Measurements from ENCODE around the gene EFCAB6. TPM values are rescaled to one million over a fixed set of nuclear protein-coding genes. Genes with fewer than 3 reads are reported as not detected.

EFCAB6 gene
- total and polyA plus RNA-seq, 4 experiments from 2014 or later = 0.15 to 0.91 (median 0.84) TPM; not detected in 1

DNA sequence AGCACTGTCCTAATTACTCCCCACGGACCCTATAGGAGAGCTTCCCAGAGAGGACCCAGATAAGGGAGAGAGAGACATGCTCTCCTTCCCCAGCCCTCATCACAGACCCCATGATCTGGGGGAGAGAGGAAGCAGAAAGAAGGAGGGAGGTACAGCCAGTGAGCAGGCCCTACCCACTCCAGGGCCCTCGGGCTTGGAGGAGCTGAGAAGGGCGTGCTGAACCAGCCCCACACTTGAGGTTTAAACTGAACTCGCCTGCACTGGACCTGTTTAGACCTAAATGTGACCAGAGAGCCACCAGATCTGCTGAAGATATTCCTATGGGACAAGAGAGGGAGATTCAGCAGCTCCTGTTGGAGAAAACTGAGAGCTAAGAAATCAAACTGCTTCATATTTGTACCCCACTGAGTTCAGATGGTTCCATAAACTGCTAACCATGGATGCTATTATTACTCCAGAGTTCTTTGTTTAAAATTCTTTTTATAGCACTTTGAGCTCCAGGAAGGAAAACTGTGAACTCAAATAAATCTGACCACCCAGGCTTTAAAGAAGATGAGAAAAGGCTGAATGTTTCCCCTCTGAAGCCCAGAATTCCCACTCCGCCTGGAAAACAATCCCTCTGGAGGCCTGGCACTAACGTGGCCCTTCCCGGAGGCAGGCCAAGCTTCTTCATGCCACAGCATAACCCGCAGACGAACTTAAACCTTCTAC, 67.2 kb downstream of the EFCAB6 start:
- ChIA-PET CTCF (ENCODE audit: partially characterized antibody) (no interaction called here), POLR2A (ENCODE audit: partially characterized antibody) (no interaction called here)
- no peak overlapping the region for H3K27ac ChIP-seq (ENCODE audit: low read depth, low read length)
- no peaks in the 10 kb centered on the region for H3K4me1 ChIP-seq (ENCODE audit: insufficient read depth, low read length)
- Mint-ChIP-seq H3K36me3 (no peaks in the 10 kb centered on the region), H3K9me3 (peaks cover 0 to 1% (median 0%) of the 10 kb centered on the region in 8 donors), H3K4me3 (no peak overlapping the region), H3K27ac (no peak overlapping the region), H3K4me1 (peaks cover 0 to 2% (median 0%) of the 10 kb centered on the region in 4 donors), H3K27me3 (peaks cover 17 to 22% of the 10 kb centered on the region in 2 donors)
- no peaks in the 10 kb centered on the region for H3K27me3 ChIP-seq (ENCODE audit: insufficient read depth, low read length)
- H3K36me3 ChIP-seq (ENCODE audit: insufficient read depth, low read length) = no peaks in the 10 kb centered on the region
- no peak overlapping the region for H3K4me3 ChIP-seq (ENCODE audit: low read length in 2 of 2)
- intact Hi-C loops (cut with micrococcal nuclease) = no loop called here
- H3K9me3 ChIP-seq (ENCODE audit: control insufficient read depth in 1 of 2, low read length in 2 of 2) = no peaks in the 10 kb centered on the region
- no peak for DNase-seq

- H3K4me1 Mint-ChIP-seq = peaks cover 0 to 2% (median 0%) of the 10 kb centered on the region in 4 donors
These were observed 68.0 kb downstream of the EFCAB6 start for GRCh38 chr22:43743929-43744643.

DNA sequence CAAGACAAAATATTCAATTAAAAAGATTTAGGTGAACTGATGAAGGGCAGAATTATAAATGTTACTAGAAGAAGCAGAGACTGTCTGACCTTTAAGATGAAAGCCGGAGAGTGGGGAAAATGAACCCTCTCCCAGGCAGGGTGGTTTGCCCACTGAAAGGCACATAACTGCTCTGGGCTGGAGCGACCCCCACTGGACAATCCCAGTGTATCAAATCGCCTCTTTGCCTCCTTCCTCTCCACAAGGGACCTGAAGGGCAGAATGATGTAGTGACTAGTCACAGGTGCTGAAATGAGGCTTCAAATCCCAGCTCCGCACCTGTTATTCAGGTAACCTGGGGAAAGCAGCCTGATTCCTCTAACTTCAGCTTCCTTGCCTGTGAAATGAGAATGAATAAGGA, 69.0 kb downstream of the EFCAB6 start:
- H3K9me3 Mint-ChIP-seq = peaks cover 0 to 1% (median 0%) of the 10 kb centered on the region in 8 donors
- no peak overlapping the region for H3K4me3 Mint-ChIP-seq
- H3K27me3 ChIP-seq (ENCODE audit: insufficient read depth, low read length) = no peaks in the 10 kb centered on the region
- no peak for DNase-seq
- no peak overlapping the region for H3K4me3 ChIP-seq (ENCODE audit: low read length in 2 of 2)
- H3K9me3 ChIP-seq (ENCODE audit: control insufficient read depth in 1 of 2, low read length in 2 of 2) = no peaks in the 10 kb centered on the region
- no peaks in the 10 kb centered on the region for H3K36me3 ChIP-seq (ENCODE audit: insufficient read depth, low read length)
- peaks cover 0 to 2% (median 0%) of the 10 kb centered on the region in 4 donors for H3K4me1 Mint-ChIP-seq
- intact Hi-C loops (cut with micrococcal nuclease) = no loop called here
- POLR2A ChIA-PET (ENCODE audit: partially characterized antibody) = no interaction called here
- H3K27me3 Mint-ChIP-seq = peaks cover 14 to 15% of the 10 kb centered on the region in 2 donors
- CTCF ChIA-PET (ENCODE audit: partially characterized antibody) = no interaction called here
- H3K27ac ChIP-seq (ENCODE audit: low read depth, low read length) = no peak overlapping the region
- no peaks in the 10 kb centered on the region for H3K4me1 ChIP-seq (ENCODE audit: insufficient read depth, low read length)
- no peak overlapping the region for H3K27ac Mint-ChIP-seq
- H3K36me3 Mint-ChIP-seq = no peaks in the 10 kb centered on the region

More at GRCh38 chr22:43743929-43744643, 68.0 kb downstream of the EFCAB6 start:
- peaks cover 0 to 1% (median 0%) of the 10 kb centered on the region in 8 donors for H3K9me3 Mint-ChIP-seq
- H3K36me3 Mint-ChIP-seq = no peaks in the 10 kb centered on the region
- CTCF ChIA-PET (ENCODE audit: partially characterized antibody) = no interaction called here
- no peaks in the 10 kb centered on the region for H3K36me3 ChIP-seq (ENCODE audit: insufficient read depth, low read length)
- no peaks in the 10 kb centered on the region for H3K9me3 ChIP-seq (ENCODE audit: control insufficient read depth in 1 of 2, low read length in 2 of 2)
- peaks cover 17 to 20% of the 10 kb centered on the region in 2 donors for H3K27me3 Mint-ChIP-seq
- H3K4me3 ChIP-seq (ENCODE audit: low read length in 2 of 2) = no peak overlapping the region
- H3K27me3 ChIP-seq (ENCODE audit: insufficient read depth, low read length) = no peaks in the 10 kb centered on the region
- H3K27ac Mint-ChIP-seq = no peak overlapping the region
- intact Hi-C loops (cut with micrococcal nuclease) = no loop called here
- H3K27ac ChIP-seq (ENCODE audit: low read depth, low read length) = no peak overlapping the region
- no peak overlapping the region for H3K4me3 Mint-ChIP-seq
- POLR2A ChIA-PET (ENCODE audit: partially characterized antibody) = no interaction called here
- DNase-seq = no peak
- no peaks in the 10 kb centered on the region for H3K4me1 ChIP-seq (ENCODE audit: insufficient read depth, low read length)

GRCh38 chr22:43742154-43742950, 69.8 kb downstream of the EFCAB6 start:
- intact Hi-C loops (cut with micrococcal nuclease) = no loop called here
- Mint-ChIP-seq H3K27ac (no peak overlapping the region), H3K27me3 (peaks cover 9 to 11% of the 10 kb centered on the region in 2 donors), H3K4me1 (peaks cover 0 to 2% (median 0%) of the 10 kb centered on the region in 4 donors), H3K36me3 (no peaks in the 10 kb centered on the region), H3K9me3 (peaks cover 0 to 1% (median 0%) of the 10 kb centered on the region in 8 donors), H3K4me3 (no peak overlapping the region)
- no peak overlapping the region for H3K4me3 ChIP-seq (ENCODE audit: low read length in 2 of 2)
- H3K27me3 ChIP-seq (ENCODE audit: insufficient read depth, low read length) = no peaks in the 10 kb centered on the region
- ChIA-PET CTCF (ENCODE audit: partially characterized antibody) (no interaction called here), POLR2A (ENCODE audit: partially characterized antibody) (no interaction called here)
- no peaks in the 10 kb centered on the region for H3K9me3 ChIP-seq (ENCODE audit: control insufficient read depth in 1 of 2, low read length in 2 of 2)
- H3K27ac ChIP-seq (ENCODE audit: low read depth, low read length) = no peak overlapping the region
- no peaks in the 10 kb centered on the region for H3K36me3 ChIP-seq (ENCODE audit: insufficient read depth, low read length)
- DNase-seq = no peak
- no peaks in the 10 kb centered on the region for H3K4me1 ChIP-seq (ENCODE audit: insufficient read depth, low read length)

DNA sequence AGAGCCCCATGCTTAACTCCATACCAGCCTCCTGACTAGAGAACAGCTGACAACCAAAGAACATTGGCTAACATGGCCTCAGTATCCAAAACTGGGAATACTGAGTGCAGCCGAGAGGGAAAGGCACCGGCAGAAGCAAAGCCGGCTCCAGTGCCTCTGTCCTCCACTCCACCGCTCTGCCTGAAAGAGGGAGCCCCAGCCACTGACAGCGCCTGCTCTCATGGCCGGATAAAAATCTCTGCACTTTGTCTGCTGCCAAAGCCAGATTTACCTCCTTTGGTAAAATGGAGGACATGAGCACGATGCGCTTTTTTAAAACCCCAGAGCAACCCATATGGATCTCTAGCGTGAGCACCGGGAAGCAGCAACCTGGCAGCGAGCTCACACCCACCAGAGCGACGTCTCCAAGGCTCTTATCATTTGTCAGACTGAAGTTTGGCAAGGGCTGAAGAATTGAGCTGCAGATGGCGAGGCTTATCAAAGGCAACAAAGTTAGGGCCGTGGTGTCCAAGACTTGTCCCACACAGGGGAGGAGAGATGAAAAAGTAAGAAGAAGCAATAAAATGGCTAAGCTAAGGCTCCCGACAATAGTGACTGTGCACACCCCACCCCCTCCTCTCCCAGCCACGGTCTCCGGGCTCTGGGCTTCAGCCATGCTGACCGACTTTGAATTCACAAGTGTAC, 71.4 kb downstream of the EFCAB6 start:
- Mint-ChIP-seq H3K27me3 (peaks cover 6 to 7% of the 10 kb centered on the region in 2 donors), H3K27ac (no peak overlapping the region), H3K9me3 (peaks cover 0 to 2% (median 0%) of the 10 kb centered on the region in 8 donors), H3K4me1 (peaks cover 0 to 2% (median 0%) of the 10 kb centered on the region in 4 donors), H3K4me3 (no peak overlapping the region), H3K36me3 (no peaks in the 10 kb centered on the region)
- Histone ChIP-seq H3K27me3 (ENCODE audit: insufficient read depth, low read length) (no peaks in the 10 kb centered on the region), H3K9me3 (ENCODE audit: control insufficient read depth in 1 of 2, low read length in 2 of 2) (no peaks in the 10 kb centered on the region), H3K4me1 (ENCODE audit: insufficient read depth, low read length) (no peaks in the 10 kb centered on the region), H3K36me3 (ENCODE audit: insufficient read depth, low read length) (no peaks in the 10 kb centered on the region), H3K4me3 (ENCODE audit: low read length in 2 of 2) (no peak overlapping the region), H3K27ac (ENCODE audit: low read depth, low read length) (no peak overlapping the region)
- no peak for DNase-seq
- POLR2A ChIA-PET (ENCODE audit: partially characterized antibody) = no interaction called here
- intact Hi-C loops (cut with micrococcal nuclease) = no loop called here
- CTCF ChIA-PET (ENCODE audit: partially characterized antibody) = no interaction called here

DNA sequence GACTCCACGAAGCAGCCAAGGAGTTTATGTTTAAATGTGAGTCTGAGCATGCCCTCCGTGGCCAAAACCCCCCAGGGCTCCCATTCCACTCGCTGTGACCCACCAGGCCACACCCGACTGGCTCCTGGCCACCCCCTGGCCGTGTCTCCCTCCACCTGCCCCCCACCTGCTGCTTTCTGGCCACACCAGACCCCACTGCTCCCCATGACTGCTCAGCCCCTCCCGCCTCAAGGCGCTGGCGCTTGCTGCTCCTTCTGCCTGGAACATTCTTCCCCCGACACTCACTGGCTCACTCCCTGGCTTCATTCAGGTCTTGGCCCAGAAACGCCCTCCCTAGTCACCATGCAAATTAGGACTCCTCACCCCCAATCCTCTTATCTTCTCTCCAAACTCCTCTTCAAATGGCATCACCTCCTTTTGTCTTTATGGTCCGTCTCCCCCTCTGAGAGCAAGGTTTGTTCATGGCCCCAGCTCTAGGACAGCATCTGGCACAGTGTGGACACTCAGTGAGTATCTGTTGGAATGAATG, 72.2 kb downstream of the EFCAB6 start:
- DNase-seq = no peak
- ChIA-PET CTCF (ENCODE audit: partially characterized antibody) (no interaction called here), POLR2A (ENCODE audit: partially characterized antibody) (no interaction called here)
- no peaks in the 10 kb centered on the region for H3K36me3 ChIP-seq (ENCODE audit: insufficient read depth, low read length)
- intact Hi-C loops (cut with micrococcal nuclease) = no loop called here
- H3K9me3 ChIP-seq (ENCODE audit: control insufficient read depth in 1 of 2, low read length in 2 of 2) = no peaks in the 10 kb centered on the region
- peaks cover 0 to 2% (median 0%) of the 10 kb centered on the region in 8 donors for H3K9me3 Mint-ChIP-seq
- H3K27me3 Mint-ChIP-seq = peaks cover 4 to 6% of the 10 kb centered on the region in 2 donors
- no peaks in the 10 kb centered on the region for H3K4me1 ChIP-seq (ENCODE audit: insufficient read depth, low read length)
- no peaks in the 10 kb centered on the region for H3K27me3 ChIP-seq (ENCODE audit: insufficient read depth, low read length)
- H3K27ac Mint-ChIP-seq = no peak overlapping the region
- H3K4me3 Mint-ChIP-seq = no peak overlapping the region
- no peak overlapping the region for H3K27ac ChIP-seq (ENCODE audit: low read depth, low read length)
- H3K36me3 Mint-ChIP-seq = no peaks in the 10 kb centered on the region
- H3K4me3 ChIP-seq (ENCODE audit: low read length in 2 of 2) = no peak overlapping the region
- peaks cover 0 to 2% (median 0%) of the 10 kb centered on the region in 4 donors for H3K4me1 Mint-ChIP-seq

Measured in CD4-positive, alpha-beta memory T cell (primary cell).